PC-9 (cell line): ENCODE measurements around the gene KRT79. TPM values are rescaled to one million over a fixed set of nuclear protein-coding genes. Genes with fewer than 3 reads are reported as not detected.

Experiments used
- BruUV-seq: library from RNA; stranded (reverse); fragments of 400-500 nt; replicated peaks from 2 replicates; lab custom pipeline; 2021; lab: Mats Ljungman, UMichigan
- CTCF ChIA-PET: fragments of 300-600 bp; sonication (Branson Sonifier 250); formaldehyde crosslinking; loops from one replicate; lab custom pipeline; 2022; ENCODE audit warnings: antibody characterized with exemption; lab: Charles Lee
- POLR2A ChIA-PET: fragments of 300-600 bp; sonication (Branson Sonifier 250); formaldehyde crosslinking; loops from one replicate; lab custom pipeline; 2022; ENCODE audit warnings: antibody characterized with exemption; ENCODE audit not compliant: unreplicated experiment; lab: Charles Lee
- DNase-seq, 2 experiments: peaks; one replicate each; pipeline versions ENCODE4 v3.0.0 to v3.0.0-alpha.2; 2015 to 2022; ENCODE audit warnings: mixed read lengths in 1 of 2
- H2AFZ ChIP-seq: fragments of 200-600 bp; sonication (generic); 2 replicates; pipeline ENCODE4 v1.8.1; 2017; ENCODE audit warnings: antibody characterized with exemption
- H3F3A ChIP-seq: fragments of 200-600 bp; sonication (generic); 2 replicates; pipeline ENCODE4 v1.8.1; 2017; ENCODE audit warnings: antibody characterized with exemption, mild to moderate bottlenecking, low read depth; ENCODE audit not compliant: insufficient read depth
- H3K27ac ChIP-seq: fragments of 200-600 bp; sonication (generic); 2 replicates; pipeline ENCODE4 v1.6.1; 2016; ENCODE audit warnings: mixed run types
- H3K27me3 ChIP-seq: fragments of 200-600 bp; sonication (generic); 2 replicates; pipeline ENCODE4 v1.6.1; 2016; ENCODE audit warnings: low read depth, mixed run types; ENCODE audit not compliant: insufficient read depth
- H3K36me3 ChIP-seq: fragments of 200-600 bp; sonication (generic); 2 replicates; pipeline ENCODE4 v1.6.1; 2016; ENCODE audit warnings: low read depth, mixed run types
- H3K4me1 ChIP-seq: fragments of 200-600 bp; sonication (generic); replicated peaks from 2 replicates; pipeline ENCODE4 v1.6.1; 2016; ENCODE audit warnings: mixed run types; ENCODE audit not compliant: insufficient read depth
- H3K4me2 ChIP-seq: fragments of 200-600 bp; sonication (generic); 2 replicates; pipeline ENCODE4 v1.6.1; 2017; ENCODE audit warnings: mixed run types
- H3K4me3 ChIP-seq: fragments of 200-600 bp; sonication (generic); 2 replicates; pipeline ENCODE4 v1.6.1; 2016; ENCODE audit warnings: mixed run types
- H3K79me2 ChIP-seq: fragments of 200-600 bp; sonication (generic); 2 replicates; pipeline ENCODE4 v1.6.1; 2017; ENCODE audit warnings: low read depth, mixed run types
- H3K9me2 ChIP-seq: fragments of 200-600 bp; sonication (generic); 2 replicates; pipeline ENCODE4 v1.8.1; 2017; ENCODE audit warnings: mild to moderate bottlenecking; ENCODE audit not compliant: insufficient read depth
- H3K9me3 ChIP-seq: fragments of 200-600 bp; sonication (generic); 2 replicates; pipeline ENCODE4 v1.8.1; 2016; ENCODE audit warnings: low read depth; ENCODE audit not compliant: insufficient read depth
- H4K20me1 ChIP-seq: fragments of 200-600 bp; sonication (generic); 2 replicates; pipeline ENCODE4 v1.8.1; 2017; ENCODE audit not compliant: insufficient read depth
- EZH2 ChIP-seq: fragments of 200-600 bp; sonication (generic); IDR thresholded peaks from 2 replicates; pipeline ENCODE4 v1.8.0; 2017; ENCODE audit warnings: antibody characterized with exemption, low read depth
- intact Hi-C: fragments of 100-400 bp; cut with micrococcal nuclease; formaldehyde crosslinking; loops from one replicate; pipeline ENCODE4 v1.10.0; 2022; ENCODE audit not compliant: unreplicated experiment
- total RNA-seq: library from RNA; stranded (reverse); gene quantifications from 2 replicates; pipeline ENCODE4 v1.2.3, GENCODE V29; 2021
- TF ChIP-seq, protein P1 (sequence below): fragments of 200-600 bp; sonication (generic); conservative IDR thresholded peaks from 2 replicates; pipeline ENCODE4 v1.6.1; 2017; ENCODE audit warnings: mixed run types, antibody characterized with exemption, mild to moderate bottlenecking, moderate library complexity

The KRT79 gene
- total RNA-seq, 1 experiment from 2014 or later, result 0.28 TPM

GRCh38 chr12:52811191-52812072 lies 22.7 kb downstream of the KRT79 start:
- H3K4me1 ChIP-seq, result peaks cover 8% of the 10 kb centered on the region
- ChIA-PET CTCF (no interaction called here), POLR2A (no interaction called here)
- TF ChIP-seq EZH2, result no peak
- TF ChIP-seq, protein P1, sequence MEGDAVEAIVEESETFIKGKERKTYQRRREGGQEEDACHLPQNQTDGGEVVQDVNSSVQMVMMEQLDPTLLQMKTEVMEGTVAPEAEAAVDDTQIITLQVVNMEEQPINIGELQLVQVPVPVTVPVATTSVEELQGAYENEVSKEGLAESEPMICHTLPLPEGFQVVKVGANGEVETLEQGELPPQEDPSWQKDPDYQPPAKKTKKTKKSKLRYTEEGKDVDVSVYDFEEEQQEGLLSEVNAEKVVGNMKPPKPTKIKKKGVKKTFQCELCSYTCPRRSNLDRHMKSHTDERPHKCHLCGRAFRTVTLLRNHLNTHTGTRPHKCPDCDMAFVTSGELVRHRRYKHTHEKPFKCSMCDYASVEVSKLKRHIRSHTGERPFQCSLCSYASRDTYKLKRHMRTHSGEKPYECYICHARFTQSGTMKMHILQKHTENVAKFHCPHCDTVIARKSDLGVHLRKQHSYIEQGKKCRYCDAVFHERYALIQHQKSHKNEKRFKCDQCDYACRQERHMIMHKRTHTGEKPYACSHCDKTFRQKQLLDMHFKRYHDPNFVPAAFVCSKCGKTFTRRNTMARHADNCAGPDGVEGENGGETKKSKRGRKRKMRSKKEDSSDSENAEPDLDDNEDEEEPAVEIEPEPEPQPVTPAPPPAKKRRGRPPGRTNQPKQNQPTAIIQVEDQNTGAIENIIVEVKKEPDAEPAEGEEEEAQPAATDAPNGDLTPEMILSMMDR, result no peak
- no peaks in the 10 kb centered on the region for H3K36me3 ChIP-seq
- no peaks in the 10 kb centered on the region for H3F3A ChIP-seq
- no peaks in the 10 kb centered on the region for H4K20me1 ChIP-seq
- no peaks in the 10 kb centered on the region for H3K9me2 ChIP-seq
- no peaks in the 10 kb centered on the region for H3K79me2 ChIP-seq
- intact Hi-C loops, result no loop called here
- DNase-seq, result no peak
- H3K4me3 ChIP-seq, result no peak overlapping the region
- BruUV-seq, result no TSS peak
- no peak overlapping the region for H3K4me2 ChIP-seq
- no peaks in the 10 kb centered on the region for H3K27me3 ChIP-seq
- H2AFZ ChIP-seq, result no peak overlapping the region
- H3K27ac ChIP-seq, result no peak overlapping the region
- H3K9me3 ChIP-seq, result no peaks in the 10 kb centered on the region

- no TSS peak for BruUV-seq
These were observed 23.6 kb downstream of the KRT79 start for GRCh38 chr12:52810554-52810953.

GRCh38 chr12:52809166-52809565 lies 24.9 kb downstream of the KRT79 start:
- H4K20me1 ChIP-seq, result no peaks in the 10 kb centered on the region
- H3K4me2 ChIP-seq, result no peak overlapping the region
- intact Hi-C loops, result no loop called here
- no peaks in the 10 kb centered on the region for H3K9me3 ChIP-seq
- BruUV-seq, result no TSS peak
- H3K9me2 ChIP-seq, result no peaks in the 10 kb centered on the region
- peaks cover under 1% of the 10 kb centered on the region; the same call in 1 of the 2 replicates for H3K4me1 ChIP-seq
- H3F3A ChIP-seq, result no peaks in the 10 kb centered on the region
- H2AFZ ChIP-seq, result no peak overlapping the region
- no peaks in the 10 kb centered on the region for H3K27me3 ChIP-seq
- no peak overlapping the region for H3K27ac ChIP-seq
- DNase-seq, result no peak
- ChIA-PET POLR2A (interaction anchor here (0.5 kb wide), 1 partner anchor 134 kb away, joined by 6 read pairs; no protein-coding TSS in a partner anchor), CTCF (no interaction called here)
- no peaks in the 10 kb centered on the region for H3K79me2 ChIP-seq
- TF ChIP-seq, protein P1, result no peak
- no peak for TF ChIP-seq EZH2
- H3K36me3 ChIP-seq, result no peaks in the 10 kb centered on the region
- no peak overlapping the region for H3K4me3 ChIP-seq

More at GRCh38 chr12:52810554-52810953, 23.6 kb downstream of the KRT79 start:
- Histone ChIP-seq H3K9me3 (no peaks in the 10 kb centered on the region), H3K4me1 (peaks cover 8% of the 10 kb centered on the region), H3F3A (no peaks in the 10 kb centered on the region), H3K4me2 (no peak overlapping the region), H4K20me1 (no peaks in the 10 kb centered on the region), H3K27me3 (no peaks in the 10 kb centered on the region), H3K79me2 (no peaks in the 10 kb centered on the region), H3K36me3 (no peaks in the 10 kb centered on the region), H2AFZ (no peak overlapping the region), H3K27ac (no peak overlapping the region), H3K9me2 (no peaks in the 10 kb centered on the region), H3K4me3 (no peak overlapping the region)
- ChIA-PET POLR2A (no interaction called here), CTCF (no interaction called here)
- intact Hi-C loops, result no loop called here
- no peak for TF ChIP-seq EZH2
- TF ChIP-seq, protein P1, result no peak
- DNase-seq, result no peak
